NCI-H69 (cell line): Measurements from ENCODE around the gene TMEM140.
"Not testable (repeated sequence)": the region's sequence is repeated elsewhere in the genome, so short reads cannot be mapped to it uniquely, and the experiment has no call there.

Experiments
- DNase-seq: peaks from one replicate; lab custom pipeline; 2025; lab: John Stamatoyannopoulos, UW

Gene TMEM140

DNA sequence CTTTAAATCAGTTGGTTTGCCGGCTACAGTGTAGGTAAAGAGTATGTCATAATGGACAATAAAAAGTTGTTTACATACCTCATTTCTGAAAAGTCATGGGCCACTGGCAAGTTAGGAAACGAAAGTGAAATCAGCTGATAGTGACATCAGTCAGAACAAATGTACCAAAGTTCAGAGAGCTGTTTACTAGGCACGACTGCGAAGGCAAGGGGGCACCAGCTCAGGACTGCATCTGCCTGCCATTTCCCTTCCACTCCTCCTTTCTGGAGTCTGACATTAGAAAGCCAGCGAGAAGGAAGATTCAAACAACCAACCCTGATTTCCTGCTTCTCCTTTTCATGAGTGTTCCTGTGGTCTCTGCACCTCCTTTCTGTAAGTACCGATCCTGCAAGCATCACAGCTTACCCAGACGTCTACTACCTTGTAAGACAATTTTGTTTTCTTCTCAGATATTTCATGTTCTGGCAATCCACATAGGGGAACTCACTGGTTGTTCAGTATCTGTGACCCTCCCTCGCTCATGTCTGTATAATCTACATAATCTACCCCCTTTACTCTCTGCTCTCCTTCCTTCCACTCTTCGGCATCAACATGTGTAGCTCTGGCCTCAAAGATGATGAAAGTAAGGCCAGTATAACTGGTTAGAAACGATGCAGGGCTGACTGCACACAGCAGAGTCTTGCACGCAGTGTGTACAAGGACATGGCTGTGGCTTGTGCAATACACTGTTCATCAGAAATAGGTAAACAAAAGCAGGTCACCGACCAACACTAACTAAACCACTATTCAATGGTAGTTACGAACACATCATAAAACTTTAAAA is at the start of gene TMEM140:
TSS of gene TMEM140 (plus strand) at position 174 of the 823 bp plus-strand sequence. CDS start 16,370 bp downstream, outside the sequence.
- DNase-seq: peak; percentile 36

DNA sequence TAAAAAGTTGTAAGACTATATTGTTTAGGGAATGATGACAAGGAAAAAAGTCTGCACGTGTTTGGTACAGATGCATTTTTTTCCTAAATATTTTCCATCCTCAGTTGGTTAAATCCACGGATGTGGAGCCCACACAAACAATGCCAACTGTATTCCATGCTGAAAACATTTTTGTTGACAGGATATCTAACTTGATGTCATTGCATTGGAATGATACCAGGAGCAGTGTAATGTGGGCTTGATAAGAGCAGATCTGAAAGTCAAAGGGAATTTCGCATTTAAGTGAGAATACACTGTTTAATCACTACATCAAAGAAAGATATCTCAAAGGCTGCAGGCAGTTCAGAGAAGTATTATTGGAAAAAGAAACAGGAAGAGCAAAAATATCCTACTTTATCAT is 49.5 kb upstream of the TMEM140 start:
- no peak for DNase-seq

DNA sequence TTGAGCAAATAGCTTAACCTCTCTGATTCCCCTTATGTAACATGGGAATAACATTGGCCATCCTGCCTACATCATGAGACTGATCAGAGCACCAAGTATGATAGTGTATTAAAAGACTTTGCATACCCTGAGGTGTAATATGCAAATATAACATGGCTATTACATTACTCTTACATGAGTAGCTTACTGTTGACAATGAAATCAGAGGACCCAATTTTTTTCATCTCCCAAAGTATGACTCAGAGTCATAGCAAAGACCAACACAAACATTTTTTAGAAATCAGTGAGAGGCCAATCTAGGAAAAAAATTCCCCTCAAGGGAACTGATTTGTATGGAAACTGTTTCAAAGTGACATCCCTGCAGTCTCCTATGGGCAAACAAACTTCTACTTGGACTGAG is 47.0 kb upstream of the TMEM140 start:
- DNase-seq: no peak

DNA sequence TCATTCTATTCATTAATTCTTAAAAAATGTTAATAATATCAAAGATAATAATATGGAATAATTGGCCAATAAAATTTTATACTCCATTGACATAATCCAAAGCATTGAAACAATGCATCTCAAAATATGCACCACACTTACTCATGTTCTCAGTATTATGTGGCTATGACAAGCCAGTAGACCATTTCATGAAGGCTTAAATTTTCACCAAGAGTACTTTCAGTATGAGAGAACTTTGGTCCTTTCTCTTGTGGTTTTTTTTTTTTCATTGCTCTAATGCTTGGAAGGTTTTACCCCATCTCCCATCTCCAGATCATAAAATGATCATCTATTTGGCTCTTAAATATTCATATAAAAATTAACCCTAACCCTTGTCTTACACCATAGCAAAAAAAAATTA is 45.5 kb upstream of the TMEM140 start:
- no peak for DNase-seq

DNA sequence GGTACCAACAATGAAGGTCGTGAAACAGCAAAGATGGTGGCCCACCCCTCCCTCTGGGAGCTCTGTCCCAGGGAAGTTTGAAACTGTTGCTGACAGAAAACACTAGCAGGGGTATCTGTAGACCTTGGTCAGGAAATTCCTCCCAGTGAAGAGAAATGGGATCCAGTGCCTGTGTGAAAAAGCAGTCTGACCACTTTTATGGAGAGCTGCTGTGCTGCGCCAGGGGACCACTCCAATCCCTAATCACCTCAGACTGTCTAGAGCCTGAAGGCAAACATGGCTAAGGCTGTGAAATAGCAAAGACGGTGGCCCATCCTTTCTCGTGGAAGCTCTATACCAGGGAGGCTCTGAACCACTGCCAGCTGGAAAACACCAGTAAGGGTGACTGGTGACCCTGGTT is 38.3 kb upstream of the TMEM140 start:
- DNase-seq: no peak

DNA sequence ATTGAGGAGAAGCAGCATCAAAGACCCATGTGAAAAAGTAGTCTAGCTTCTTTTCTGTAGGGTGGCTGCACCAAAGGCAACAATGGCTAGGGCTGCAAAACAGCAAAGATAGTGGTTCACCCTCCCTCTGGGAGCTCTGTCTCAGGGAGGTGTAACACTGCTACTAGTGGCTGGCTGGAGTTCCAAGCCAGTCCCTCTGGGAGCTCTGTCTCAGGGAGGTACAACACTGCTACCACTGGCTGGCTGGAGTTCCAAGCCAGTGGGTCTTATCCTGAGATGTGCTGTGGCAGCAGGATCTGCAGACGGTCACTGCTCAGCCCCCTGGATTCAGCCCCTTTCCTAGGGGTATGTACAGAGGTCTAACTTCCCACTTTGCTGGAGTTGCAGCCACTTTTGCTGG is 37.9 kb upstream of the TMEM140 start:
- DNase-seq: no peak

DNA sequence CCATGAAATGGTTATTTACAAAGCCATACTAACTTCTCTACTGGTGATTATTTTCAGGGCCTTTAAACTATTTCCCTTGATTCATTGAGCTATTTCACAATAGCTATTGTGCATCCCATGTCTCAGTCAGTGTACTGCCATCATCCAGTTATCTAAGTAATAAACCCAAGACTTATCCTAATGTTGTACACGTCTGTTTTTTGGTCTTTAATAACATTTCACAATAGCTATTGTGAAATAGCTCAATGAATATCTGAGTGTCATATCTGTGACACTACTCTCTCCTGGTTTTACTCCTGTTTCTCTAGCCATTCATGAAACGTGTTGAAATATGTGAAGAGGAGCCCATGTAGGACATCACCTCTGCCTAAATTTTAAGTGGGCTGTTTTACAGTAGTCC is 36.5 kb upstream of the TMEM140 start:
- DNase-seq: no peak

DNA sequence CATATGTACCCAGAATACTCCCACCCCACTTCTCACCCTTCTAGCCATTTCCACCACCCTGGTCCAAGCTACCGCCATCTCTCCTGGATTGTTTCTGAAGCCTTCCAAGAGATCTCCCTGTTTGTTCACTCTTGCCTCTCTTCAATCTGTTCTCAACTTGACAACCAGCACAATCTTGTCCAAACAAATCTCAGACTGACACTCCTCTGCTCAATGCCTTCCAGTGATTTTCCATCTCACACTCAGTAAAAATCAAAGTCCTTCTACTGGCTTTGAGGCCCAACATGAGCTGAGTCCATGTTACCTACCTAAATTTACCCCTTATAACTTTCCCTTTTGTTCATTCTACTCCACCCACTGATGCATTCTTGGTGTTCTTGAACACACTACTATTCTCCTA is 33.2 kb upstream of the TMEM140 start:
- DNase-seq: no peak

DNA sequence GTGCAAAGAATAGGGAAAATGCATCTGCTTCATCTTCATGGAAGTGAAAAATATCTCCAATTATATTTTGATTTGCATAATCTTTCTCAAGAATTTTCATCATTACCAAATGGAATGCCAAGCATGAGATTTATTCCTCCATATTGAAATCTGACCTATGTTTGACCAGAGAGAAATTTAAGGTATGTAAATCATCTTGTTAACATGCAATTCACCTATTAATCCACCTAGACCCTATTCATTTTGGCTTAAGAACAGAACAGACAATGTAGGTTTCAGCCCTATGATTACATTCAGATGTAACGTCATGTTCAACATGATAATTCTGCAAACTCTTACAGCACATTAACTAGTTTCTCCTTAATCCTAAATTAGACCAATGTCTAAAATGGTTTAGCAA is 30.8 kb upstream of the TMEM140 start:
- DNase-seq: no peak

DNA sequence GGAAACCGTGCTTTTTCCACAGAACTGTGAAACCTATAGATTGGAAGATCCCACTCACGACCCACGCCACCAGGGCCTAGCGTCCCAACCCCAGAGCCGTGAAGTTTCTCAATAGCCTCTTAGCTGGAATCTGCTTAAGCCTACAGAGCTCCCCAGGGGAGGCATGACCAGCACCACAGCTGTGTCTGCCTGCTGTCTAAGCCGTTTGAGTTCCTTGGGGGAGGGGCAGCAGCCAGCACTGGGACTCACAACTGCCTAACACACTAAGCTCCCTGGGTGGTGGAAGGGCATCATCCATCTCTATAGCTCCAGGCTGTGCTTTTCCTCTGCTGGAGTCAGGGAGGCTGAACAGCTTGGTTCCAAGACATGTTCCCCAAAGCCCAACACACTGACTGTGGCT is 26.0 kb upstream of the TMEM140 start:
- no peak for DNase-seq

DNA sequence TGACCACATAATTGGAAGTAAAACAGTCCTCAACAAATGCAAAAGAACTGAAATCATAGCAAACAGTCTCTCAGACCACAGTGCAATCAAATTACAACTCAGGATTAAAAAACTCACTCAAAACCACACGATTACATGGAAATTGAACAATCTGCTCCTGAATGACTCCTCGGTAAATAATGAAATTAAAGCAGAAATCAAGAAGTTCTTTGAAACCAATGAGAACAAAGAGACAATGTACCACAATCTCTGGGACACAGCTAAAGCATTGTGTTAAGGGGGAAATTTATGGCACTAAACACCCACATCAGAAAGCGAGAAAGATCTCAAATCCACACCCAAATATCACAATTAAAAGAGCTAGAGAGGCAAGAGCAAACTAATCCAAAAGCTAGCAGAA is 23.2 kb upstream of the TMEM140 start:
- not testable (repeated sequence) for DNase-seq

DNA sequence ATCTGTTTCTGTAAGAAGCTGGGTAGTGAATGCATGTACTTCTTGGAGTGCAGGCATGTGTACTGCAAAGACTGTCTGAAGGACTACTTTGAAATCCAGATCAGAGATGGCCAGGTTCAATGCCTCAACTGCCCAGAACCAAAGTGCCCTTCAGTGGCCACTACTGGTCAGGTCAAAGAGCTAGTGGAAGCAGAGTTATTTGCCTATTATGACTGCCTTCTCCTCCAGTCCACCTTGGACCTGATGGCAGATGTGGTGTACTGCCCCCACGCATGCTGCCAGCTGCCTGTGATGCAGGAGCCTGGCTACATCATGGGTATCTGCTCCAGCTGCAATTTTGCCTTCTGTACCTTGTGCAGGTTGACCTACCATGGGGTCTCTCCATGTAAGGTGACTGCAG is 18.9 kb upstream of the TMEM140 start:
- DNase-seq: no peak

DNA sequence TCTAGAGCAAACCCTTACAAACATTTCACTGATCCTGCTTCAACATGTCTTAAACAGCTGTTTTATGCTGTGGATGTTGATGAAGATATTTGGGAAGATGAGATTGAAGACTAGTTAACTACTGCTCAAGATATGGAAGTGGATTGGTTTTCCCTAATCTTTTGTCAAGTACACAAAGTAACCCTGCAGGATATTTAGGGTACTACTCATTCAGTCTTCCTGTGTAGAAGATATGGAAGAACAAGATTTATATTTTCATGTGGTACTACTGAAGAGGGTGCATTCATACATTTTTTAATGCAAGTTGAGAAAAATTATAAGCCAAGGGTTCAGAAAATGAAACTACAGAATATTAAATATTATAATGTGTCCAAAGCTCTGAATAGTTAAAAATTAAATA is 18.3 kb upstream of the TMEM140 start:
- no peak for DNase-seq

DNA sequence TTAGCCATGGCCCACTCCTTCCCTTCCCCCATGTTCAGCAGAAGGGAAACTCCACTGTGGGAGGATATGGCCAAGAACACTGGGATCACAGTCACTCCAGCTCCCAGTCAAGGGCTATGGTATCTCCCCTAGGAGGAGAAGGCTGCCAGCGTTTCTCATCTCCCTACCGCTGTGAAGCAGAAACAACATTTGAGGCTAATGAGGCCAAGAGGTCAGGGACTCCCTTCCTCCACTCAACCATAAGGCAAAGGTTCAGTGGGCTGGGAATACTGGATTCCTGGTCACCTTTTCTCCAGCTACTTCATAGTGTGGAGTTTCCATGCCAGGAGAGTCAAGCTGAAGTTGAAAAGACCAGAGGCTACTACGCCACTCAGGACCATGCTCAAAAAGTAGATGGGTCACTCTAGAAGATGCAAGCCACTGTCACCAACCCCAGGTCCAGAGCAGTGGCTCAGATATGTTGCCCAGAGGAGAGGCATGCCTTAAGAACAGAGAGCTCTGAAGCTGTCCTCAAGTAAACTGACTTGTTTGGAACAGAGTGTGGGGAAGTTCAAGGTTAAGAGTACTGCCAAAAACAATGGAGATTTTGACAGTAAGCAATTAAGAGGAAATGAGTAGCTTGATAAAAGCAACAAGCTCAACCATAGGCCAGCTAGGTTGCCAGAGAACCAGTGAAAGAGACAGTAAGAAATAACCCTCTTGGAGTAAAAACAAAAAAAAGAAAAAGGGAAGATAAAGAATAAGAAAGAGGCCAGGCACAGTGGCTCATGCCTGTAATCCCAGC is 3.8 kb upstream of the TMEM140 start:
- no peak for DNase-seq

DNA sequence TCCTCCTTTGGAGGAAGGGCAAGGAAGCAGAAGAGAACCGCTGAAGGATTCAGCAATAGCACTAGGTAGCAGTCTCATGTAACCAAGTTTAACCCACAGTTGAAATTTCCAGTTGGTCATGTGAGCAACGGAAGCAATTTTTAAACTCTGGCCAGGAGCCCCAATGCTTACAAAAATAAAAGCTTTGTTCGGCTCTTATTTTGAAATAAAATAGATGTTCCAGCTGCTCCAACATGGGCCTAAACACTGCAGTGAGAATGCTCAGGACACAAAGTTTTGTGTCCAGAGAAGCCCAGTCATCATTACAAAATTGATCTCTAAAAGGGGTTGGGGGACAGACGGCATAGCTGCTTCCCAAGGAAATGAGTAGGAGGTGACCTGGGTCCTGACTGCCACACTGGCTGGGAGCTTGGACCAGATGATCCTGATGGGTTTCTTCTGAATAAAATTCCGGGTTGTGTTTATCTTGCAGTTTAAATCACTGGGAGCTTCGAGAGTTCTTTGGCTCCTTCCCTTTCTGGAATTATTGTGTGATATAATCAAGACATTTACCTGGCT is 452 bp upstream of the TMEM140 start:
- no peak for DNase-seq

DNA sequence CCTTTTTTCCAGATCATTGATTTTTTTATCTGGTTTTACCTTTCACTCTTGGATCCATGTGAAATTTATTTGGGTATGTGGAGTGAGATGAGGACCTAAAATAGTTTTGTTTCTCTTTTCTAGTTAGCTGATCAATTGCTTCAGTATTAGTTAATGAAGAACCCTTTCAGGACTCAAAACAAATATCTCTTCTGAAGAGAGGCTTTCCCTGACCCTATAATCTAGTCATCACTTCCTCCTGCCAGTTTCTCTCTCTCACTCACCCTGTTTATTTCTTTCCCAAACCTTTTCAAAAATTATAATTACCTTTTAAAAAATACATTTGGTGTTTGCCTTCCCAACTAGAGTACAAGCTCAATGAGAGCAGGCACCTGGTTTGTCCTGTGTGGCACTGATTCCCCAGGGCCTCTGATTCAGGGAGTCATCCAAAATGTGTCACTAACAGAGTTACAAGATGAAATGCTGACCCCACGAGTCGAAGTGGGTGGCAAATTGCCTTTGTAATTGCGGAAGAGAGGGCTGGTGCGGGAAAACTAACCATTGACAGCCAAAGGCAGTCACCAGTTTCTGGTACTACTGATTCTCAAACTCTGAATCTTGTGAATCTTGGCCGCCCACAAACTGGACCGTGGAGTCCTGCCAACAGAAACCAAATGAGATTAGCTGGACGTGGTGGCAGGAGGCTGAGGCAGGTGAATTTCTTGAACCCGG is 2.4 kb downstream of the TMEM140 start:
- DNase-seq: no peak

DNA sequence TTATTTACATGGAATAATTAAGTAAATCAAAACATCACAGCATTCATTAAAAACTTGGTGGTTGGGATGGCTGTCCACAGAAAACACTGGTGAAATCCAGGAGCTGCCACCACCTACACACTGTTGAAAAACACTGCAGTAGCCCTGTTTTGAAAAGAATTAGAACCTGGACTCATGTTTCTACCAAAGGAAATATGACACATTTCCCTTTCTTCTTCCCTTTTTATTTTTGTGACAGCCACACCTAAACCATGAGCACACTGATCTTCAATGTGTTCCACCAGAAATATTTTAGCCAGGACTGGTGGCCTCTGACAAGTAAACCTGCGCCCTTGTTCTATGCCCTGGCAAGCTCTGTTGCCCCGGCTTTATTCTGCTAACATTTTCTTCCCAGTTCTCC is 3.3 kb downstream of the TMEM140 start:
- DNase-seq: no peak

DNA sequence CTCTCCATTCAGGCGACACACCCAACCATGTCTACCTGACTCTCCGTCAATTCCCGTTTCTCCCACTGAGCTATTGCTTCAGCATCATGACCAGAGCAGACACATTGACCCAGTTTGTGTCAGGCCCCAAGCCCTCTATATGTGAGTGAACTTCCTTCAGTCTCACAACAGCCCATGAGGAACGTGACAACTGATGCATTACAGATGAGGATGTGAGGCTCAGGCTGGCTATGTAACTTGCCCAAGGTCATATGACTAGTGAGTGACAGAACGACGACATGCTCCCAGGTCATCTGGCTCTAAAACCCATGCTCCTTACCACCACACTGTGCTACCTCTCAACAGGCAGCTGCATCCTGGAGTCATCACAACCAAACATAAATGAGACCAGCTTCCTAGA is 3.7 kb downstream of the TMEM140 start:
- DNase-seq: no peak

DNA sequence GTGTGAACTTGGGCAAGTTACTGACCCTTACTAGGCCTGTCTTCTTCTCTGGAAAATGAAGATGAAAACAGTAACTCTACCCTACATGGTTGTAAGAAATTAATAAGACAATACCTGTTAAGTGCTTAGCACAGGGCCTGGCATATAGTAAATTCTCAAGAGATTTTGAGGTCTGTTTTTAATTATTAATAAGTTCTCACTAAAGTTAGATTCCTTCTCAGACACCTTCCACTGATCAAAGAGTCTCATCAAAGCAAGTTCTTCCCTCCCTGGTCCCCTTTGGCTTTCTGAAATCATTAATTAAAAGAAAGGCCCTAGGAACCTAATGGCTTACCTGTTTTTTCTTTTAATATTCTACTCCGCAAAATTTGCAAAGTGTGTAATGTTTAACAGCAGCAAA is 4.6 kb downstream of the TMEM140 start:
- DNase-seq: no peak

DNA sequence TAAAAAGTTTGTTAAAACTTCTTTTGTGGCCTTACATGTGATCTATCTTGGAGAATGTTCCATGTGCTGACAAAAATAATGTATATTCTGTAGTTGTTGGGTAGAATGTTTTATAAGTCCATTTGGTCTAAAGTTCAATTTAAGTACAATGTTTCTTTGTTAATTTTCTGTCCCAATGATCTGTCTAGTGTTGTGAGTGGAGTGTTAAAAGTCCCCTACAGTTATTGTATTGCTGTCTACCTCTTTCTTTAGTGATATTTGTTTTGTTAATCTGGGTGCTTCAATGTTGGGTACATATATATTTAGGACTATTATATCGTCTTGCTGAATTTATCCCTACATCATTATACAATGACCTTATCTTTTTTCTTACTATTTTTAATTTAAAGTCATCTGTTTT is 6.9 kb downstream of the TMEM140 start:
- DNase-seq: no peak

DNA sequence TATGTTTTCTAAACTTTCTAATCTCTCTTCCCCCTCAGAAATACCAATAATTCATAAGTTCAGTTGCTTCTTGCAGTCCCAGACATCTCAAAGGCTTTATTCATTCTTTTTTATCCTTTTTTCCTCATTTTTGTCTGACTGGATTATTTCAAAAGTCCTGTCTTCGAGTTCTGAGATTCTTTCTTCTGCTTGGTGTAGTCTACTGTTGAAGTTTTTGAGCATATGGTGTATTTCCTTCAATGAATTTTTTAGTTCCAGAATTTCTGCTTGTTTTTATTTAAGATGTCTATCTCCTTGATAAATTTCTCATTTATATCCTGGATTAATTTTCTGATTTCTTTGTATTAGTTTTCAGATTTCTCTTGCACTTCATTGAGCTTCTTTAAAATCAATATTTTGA is 8.4 kb downstream of the TMEM140 start:
- DNase-seq: no peak

DNA sequence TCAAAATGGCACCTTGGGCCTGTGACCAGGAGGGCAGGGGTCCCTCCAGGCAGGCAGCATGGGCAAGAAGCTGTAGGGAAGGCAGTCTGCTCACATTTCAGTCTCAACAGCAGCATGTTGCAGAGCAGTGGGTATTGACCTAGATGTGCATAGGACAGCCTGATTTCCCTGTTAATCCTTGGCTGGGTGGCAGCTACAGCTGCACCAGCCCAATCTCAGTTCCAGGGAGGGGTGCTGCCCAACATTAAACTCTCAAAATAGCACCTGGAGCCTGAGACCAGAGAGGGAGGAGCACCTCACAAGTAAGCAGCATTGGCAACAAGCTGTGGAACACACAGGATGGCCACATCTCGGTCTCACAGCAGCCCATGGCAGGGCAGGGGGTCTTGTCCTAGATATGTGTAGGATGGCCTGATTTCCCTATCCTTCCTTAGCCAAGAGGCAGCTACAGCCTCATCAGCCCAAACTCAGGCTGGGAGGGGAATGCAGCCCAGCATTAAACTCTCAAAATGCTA is 10.3 kb downstream of the TMEM140 start:
- DNase-seq: no peak
